Upper lobe of right lung (tissue), 1 donor: ENCODE measurements around the gene UBQLN3. TPM values are rescaled to one million over a fixed set of nuclear protein-coding genes. Genes with fewer than 3 reads are reported as not detected.

ENCODE experiments used
- ATAC-seq: fragments of 200-7000 bp; cut with Tn5 transposase; one replicate; pipeline ENCODE4 v1.9.1; 2020; ENCODE audit warnings: mild to moderate bottlenecking, moderate library complexity
- DNase-seq: peaks from one replicate; pipeline ENCODE4 v3.0.0-alpha.2; 2020
- H3K27ac ChIP-seq: fragments of 200-600 bp; one replicate; pipeline ENCODE4 v1.8.0; 2022
- H3K27me3 ChIP-seq: fragments of 200-600 bp; one replicate; pipeline ENCODE4 v1.8.0; 2022; ENCODE audit warnings: mild to moderate bottlenecking
- H3K36me3 ChIP-seq: fragments of 200-600 bp; one replicate; pipeline ENCODE4 v1.8.0; 2022
- H3K4me1 ChIP-seq: fragments of 200-600 bp; one replicate; pipeline ENCODE4 v1.8.0; 2022
- H3K4me3 ChIP-seq: fragments of 200-600 bp; one replicate; pipeline ENCODE4 v1.8.0; 2022; ENCODE audit warnings: mild to moderate bottlenecking
- H3K9me3 ChIP-seq: fragments of 200-600 bp; one replicate; pipeline ENCODE4 v1.8.0; 2022
- intact Hi-C: fragments of 100-400 bp; cut with DNase I; formaldehyde crosslinking; loops from one replicate; pipeline ENCODE4 v1.11.0; 2022
- total RNA-seq: library from RNA; stranded (reverse); fragmentation: NEBNext Ultra II Directional; extraction: Animal tissue kit (Norgen Biotek cat#: 25700); gene quantifications from one replicate; pipeline ENCODE4 v1.2.1, GENCODE V29; 2021
- TF ChIP-seq, protein P1 (sequence below): fragments of 200-600 bp; IDR thresholded peaks from one replicate; pipeline ENCODE4 v1.8.0; 2022; ENCODE audit warnings: antibody characterized with exemption
- donor health status: DM: no; HTN: yes; CAD: no; lungs with severe emphysema.

Gene UBQLN3
- total RNA-seq, 1 donor from 2014 or later: 0.14 TPM

DNA sequence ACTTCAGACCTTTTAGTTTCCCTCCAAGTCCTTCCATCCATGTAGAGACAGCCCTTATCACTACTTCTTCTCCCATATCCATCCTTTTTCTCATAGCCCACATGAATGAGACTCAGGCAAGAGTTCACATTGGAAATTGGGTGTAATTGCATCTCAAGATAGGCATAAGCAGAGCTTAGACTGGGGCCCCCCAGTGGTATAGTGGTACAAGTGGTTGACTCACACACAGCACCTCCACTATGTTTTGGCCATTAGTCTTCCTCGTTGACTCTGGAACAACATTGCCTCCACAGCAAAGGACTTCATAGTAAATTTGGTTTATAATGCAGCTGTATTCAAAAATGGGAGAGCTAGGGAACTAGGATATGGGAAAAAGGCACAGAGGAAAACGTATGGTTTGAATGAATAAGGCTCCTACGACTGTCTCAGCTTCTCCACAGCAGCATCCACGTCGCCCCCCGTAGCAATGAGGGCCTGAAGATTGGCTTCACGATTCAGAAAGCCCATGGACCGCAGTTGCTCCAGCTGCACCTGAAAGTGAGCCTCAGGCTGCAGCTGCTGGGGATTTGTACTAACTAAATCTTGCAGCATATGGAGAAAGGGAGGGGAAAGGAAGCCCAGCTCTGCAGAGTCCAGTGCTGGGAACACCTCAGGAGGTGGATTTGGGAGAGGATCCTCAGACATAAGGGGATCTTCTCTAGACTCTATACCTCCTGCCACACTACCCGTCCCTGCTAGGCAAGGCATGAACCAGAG lies 2.4 kb downstream of the UBQLN3 start:
- Histone ChIP-seq H3K36me3 (no peaks in the 10 kb centered on the region), H3K4me1 (no peaks in the 10 kb centered on the region), H3K27ac (no peak overlapping the region), H3K4me3 (no peak overlapping the region), H3K9me3 (no peaks in the 10 kb centered on the region), H3K27me3 (no peaks in the 10 kb centered on the region)
- DNase-seq (no peak), ATAC-seq (no peak)
- TF ChIP-seq, protein P1, sequence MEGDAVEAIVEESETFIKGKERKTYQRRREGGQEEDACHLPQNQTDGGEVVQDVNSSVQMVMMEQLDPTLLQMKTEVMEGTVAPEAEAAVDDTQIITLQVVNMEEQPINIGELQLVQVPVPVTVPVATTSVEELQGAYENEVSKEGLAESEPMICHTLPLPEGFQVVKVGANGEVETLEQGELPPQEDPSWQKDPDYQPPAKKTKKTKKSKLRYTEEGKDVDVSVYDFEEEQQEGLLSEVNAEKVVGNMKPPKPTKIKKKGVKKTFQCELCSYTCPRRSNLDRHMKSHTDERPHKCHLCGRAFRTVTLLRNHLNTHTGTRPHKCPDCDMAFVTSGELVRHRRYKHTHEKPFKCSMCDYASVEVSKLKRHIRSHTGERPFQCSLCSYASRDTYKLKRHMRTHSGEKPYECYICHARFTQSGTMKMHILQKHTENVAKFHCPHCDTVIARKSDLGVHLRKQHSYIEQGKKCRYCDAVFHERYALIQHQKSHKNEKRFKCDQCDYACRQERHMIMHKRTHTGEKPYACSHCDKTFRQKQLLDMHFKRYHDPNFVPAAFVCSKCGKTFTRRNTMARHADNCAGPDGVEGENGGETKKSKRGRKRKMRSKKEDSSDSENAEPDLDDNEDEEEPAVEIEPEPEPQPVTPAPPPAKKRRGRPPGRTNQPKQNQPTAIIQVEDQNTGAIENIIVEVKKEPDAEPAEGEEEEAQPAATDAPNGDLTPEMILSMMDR: no peak
- intact Hi-C loops: no loop called here

DNA sequence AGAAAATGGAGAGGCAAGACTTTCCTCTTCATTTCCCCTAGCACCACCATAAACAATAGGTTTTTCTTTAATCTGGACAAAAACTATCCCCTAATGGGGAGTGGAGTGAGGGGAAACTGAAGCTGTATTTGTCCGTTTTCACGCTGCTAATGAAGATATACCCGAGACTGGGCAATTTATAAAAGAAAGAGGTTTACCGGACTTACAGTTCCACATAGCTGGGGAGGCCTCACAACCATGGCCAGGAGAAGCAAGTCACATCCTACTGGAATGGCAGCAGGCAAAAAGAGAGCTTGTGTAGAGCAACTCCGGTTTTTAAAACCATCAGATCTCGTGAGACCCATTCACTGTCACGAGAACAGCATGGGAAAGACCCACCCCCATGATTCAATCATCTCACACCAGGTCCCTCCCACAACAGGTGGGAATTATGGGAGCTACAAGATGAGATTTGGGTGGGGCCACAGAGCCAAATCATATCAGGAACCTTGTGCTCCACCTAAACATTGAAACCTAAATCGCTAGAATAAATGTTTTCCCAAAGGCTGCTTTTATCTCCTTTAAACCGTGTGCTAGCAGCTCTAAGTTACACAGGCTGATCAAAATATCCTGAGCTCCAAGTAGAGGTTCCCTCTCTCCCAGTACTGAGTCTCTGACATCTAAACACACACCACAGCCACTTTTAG lies 4.3 kb downstream of the UBQLN3 start:
- intact Hi-C loops: no loop called here
- TF ChIP-seq, protein P1: no peak
- no peaks in the 10 kb centered on the region for H3K36me3 ChIP-seq
- H3K27me3 ChIP-seq: no peaks in the 10 kb centered on the region
- ATAC-seq (no peak), DNase-seq (no peak)
- H3K4me3 ChIP-seq: no peak overlapping the region
- H3K9me3 ChIP-seq: no peaks in the 10 kb centered on the region
- H3K27ac ChIP-seq: no peak overlapping the region
- H3K4me1 ChIP-seq: no peaks in the 10 kb centered on the region

DNA sequence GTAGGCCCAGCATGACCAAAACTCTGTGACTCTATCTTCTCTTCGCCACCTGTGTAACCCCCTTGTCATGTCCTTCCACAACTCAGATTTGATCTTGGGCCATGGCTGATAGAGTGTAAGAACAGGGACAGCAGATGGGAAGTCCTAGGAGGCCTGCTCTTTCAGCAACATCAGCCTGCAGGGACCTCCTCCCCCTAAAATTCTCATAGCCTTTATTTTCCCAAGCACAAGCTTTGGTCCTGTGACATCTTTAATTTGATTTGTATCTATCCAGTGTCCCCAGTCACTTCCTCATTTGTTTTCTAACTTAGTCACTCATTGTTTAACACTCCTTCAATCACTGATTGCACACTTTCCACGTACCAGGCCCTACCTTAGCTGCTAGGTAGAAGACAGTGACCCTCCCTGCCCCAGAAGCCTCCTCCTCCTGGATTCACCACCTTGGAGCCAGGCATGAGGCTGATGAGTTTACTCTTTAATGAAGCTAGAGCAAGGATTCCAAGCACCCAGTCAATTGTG lies 5.3 kb downstream of the UBQLN3 start:
- H3K36me3 ChIP-seq: no peaks in the 10 kb centered on the region
- TF ChIP-seq, protein P1: no peak
- no peaks in the 10 kb centered on the region for H3K9me3 ChIP-seq
- H3K27me3 ChIP-seq: no peaks in the 10 kb centered on the region
- no peak overlapping the region for H3K27ac ChIP-seq
- DNase-seq (no peak), ATAC-seq (no peak)
- intact Hi-C loops: no loop called here
- H3K4me1 ChIP-seq: no peaks in the 10 kb centered on the region
- no peak overlapping the region for H3K4me3 ChIP-seq

DNA sequence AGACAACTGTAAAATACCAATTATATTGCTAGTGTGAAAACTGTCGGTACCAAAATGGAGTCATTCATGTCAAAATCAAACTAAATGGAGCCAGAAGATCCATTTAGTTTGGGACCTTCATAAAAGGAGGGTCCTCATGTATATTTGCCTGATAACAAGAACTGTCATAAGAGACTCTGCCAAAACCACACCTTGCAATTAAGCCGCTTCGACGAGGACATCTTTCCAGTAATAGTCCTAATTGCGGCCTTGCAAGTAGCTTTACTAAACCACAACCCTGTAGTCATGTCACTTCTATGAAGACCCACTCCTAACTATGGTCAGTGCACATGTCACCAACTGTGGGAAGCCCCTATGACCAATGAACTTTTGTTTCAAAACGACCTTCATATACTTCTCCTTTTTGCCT lies 9.4 kb downstream of the UBQLN3 start:
- Histone ChIP-seq H3K36me3 (no peaks in the 10 kb centered on the region), H3K27ac (no peak overlapping the region), H3K4me1 (no peaks in the 10 kb centered on the region), H3K9me3 (no peaks in the 10 kb centered on the region), H3K27me3 (no peaks in the 10 kb centered on the region), H3K4me3 (no peak overlapping the region)
- intact Hi-C loops: no loop called here
- DNase-seq: no peak
- TF ChIP-seq, protein P1: no peak
- no peak for ATAC-seq

DNA sequence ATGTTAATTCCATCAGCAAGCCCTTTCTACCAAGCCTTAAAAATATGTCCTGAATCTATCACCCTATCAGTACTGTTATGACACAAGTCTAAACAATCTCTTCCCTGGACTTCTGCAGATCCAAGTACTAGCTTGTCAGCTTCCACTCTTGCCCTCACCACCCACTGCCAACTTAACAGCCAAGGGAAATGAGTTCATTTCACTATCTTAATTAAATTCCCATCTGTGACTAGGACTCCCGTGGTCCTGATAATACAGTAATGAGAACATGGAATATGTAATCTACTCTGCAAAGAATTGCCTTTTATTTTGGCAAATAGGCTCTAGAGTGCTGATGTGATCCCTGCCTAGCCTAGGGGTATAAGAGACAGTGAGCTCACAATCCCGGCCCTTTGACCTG lies 10.1 kb downstream of the UBQLN3 start:
- H3K9me3 ChIP-seq: no peaks in the 10 kb centered on the region
- no peaks in the 10 kb centered on the region for H3K4me1 ChIP-seq
- H3K36me3 ChIP-seq: no peaks in the 10 kb centered on the region
- intact Hi-C loops: no loop called here
- no peak for ATAC-seq
- no peaks in the 10 kb centered on the region for H3K27me3 ChIP-seq
- TF ChIP-seq, protein P1: no peak
- no peak for DNase-seq
- no peak overlapping the region for H3K27ac ChIP-seq
- no peak overlapping the region for H3K4me3 ChIP-seq
